IMR-90 (cell line): Measurements from ENCODE around the gene GLCE.

Experiments used
- BHLHE40 ChIP-seq: fragments of 150-350 bp; IDR thresholded peaks from 2 replicates; pipeline ENCODE4 v1.6.1; 2016; ENCODE audit warnings: mild to moderate bottlenecking, low read depth, low read length
- CEBPB ChIP-seq: IDR thresholded peaks from 2 replicates; pipeline ENCODE4 v1.6.1; 2012; ENCODE audit warnings: low read depth, low read length, improper control_type of control experiment
- ELK1 ChIP-seq: fragments of 150-350 bp; IDR thresholded peaks from 2 replicates; pipeline ENCODE4 v1.6.1; 2016; ENCODE audit warnings: low read depth, mild to moderate bottlenecking, low read length, moderate library complexity, borderline replicate concordance
- POLR2A ChIP-seq: IDR thresholded peaks from 2 replicates; pipeline ENCODE4 v1.6.1; 2012; ENCODE audit warnings: mild to moderate bottlenecking, low read depth, low read length
- RAD21 ChIP-seq: IDR thresholded peaks from 2 replicates; pipeline ENCODE4 v1.6.1; 2012; ENCODE audit warnings: low read length, improper control_type of control experiment
- USF2 ChIP-seq: fragments of 150-350 bp; IDR thresholded peaks from 2 replicates; pipeline ENCODE4 v1.6.1; 2017; ENCODE audit warnings: mild to moderate bottlenecking, antibody characterized with exemption, low read length, low read depth
- TF ChIP-seq, protein P1 (sequence below): conservative IDR thresholded peaks from 2 replicates; pipeline ENCODE4 v1.5.1; 2012; ENCODE audit warnings: mild to moderate bottlenecking, low read depth, low read length, improper control_type of control experiment

GRCh38 chr15:69135499-69135898, 24.9 kb upstream of the GLCE start:
- TF ChIP-seq, protein P1, sequence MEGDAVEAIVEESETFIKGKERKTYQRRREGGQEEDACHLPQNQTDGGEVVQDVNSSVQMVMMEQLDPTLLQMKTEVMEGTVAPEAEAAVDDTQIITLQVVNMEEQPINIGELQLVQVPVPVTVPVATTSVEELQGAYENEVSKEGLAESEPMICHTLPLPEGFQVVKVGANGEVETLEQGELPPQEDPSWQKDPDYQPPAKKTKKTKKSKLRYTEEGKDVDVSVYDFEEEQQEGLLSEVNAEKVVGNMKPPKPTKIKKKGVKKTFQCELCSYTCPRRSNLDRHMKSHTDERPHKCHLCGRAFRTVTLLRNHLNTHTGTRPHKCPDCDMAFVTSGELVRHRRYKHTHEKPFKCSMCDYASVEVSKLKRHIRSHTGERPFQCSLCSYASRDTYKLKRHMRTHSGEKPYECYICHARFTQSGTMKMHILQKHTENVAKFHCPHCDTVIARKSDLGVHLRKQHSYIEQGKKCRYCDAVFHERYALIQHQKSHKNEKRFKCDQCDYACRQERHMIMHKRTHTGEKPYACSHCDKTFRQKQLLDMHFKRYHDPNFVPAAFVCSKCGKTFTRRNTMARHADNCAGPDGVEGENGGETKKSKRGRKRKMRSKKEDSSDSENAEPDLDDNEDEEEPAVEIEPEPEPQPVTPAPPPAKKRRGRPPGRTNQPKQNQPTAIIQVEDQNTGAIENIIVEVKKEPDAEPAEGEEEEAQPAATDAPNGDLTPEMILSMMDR, result no peak
- no peak for TF ChIP-seq USF2
- TF ChIP-seq POLR2A, result no peak
- no peak for TF ChIP-seq BHLHE40
- TF ChIP-seq CEBPB, result no peak
- TF ChIP-seq ELK1, result no peak
- TF ChIP-seq RAD21, result no peak
